Panc1 (cell line): ENCODE results near the gene ADAMTS15.

Source experiments
- POLR2AphosphoS5 ChIP-seq: IDR thresholded peaks from 2 replicates; pipeline ENCODE4 v1.6.1; 2012; ENCODE audit warnings: mild to moderate bottlenecking, low read depth, low read length, moderate library complexity
- SIN3A ChIP-seq: IDR thresholded peaks from 2 replicates; pipeline ENCODE4 v1.6.1; 2012; ENCODE audit warnings: low read depth, mild to moderate bottlenecking, low read length, moderate library complexity, borderline replicate concordance; ENCODE audit not compliant: insufficient read depth
- TF ChIP-seq, protein P1 (sequence below): fragments of 450-650 bp; IDR thresholded peaks from 2 replicates; pipeline ENCODE4 v1.5.1; 2017; ENCODE audit warnings: mild to moderate bottlenecking
- TF ChIP-seq, protein P2 (sequence below), 2 experiments: IDR thresholded peaks; 2 replicates each; pipeline ENCODE4 v1.6.1; 2011 to 2012; ENCODE audit warnings: low read depth in 2 of 2, control low read depth in 1 of 2, low read length in 1 of 2, mild to moderate bottlenecking in 1 of 2, moderate library complexity in 1 of 2; ENCODE audit not compliant: insufficient read depth in 1 of 2

DNA sequence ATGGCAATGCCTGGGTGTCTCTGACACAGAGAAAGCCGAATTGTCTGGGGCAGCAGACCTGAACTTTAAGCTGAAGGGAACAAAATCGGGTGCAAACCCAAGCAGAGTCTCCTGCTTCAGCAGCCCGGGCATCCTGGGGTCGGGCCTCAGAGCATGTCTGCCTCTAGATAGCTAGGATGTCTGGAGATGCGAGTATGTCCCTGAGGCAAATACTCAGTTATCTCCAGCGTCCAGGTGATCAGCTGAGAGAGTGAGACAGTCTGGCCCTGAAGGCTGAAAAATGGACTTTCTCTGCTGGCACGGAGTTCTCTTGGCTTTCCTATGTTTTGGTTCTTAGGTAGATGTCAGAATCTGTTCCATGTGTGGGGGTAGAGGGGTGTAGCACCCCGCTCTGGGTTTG is 23.3 kb upstream of the ADAMTS15 start:
- TF ChIP-seq, protein P1, sequence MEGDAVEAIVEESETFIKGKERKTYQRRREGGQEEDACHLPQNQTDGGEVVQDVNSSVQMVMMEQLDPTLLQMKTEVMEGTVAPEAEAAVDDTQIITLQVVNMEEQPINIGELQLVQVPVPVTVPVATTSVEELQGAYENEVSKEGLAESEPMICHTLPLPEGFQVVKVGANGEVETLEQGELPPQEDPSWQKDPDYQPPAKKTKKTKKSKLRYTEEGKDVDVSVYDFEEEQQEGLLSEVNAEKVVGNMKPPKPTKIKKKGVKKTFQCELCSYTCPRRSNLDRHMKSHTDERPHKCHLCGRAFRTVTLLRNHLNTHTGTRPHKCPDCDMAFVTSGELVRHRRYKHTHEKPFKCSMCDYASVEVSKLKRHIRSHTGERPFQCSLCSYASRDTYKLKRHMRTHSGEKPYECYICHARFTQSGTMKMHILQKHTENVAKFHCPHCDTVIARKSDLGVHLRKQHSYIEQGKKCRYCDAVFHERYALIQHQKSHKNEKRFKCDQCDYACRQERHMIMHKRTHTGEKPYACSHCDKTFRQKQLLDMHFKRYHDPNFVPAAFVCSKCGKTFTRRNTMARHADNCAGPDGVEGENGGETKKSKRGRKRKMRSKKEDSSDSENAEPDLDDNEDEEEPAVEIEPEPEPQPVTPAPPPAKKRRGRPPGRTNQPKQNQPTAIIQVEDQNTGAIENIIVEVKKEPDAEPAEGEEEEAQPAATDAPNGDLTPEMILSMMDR: no peak
- TF ChIP-seq POLR2AphosphoS5 (no peak), SIN3A (no peak)
- TF ChIP-seq, protein P2, sequence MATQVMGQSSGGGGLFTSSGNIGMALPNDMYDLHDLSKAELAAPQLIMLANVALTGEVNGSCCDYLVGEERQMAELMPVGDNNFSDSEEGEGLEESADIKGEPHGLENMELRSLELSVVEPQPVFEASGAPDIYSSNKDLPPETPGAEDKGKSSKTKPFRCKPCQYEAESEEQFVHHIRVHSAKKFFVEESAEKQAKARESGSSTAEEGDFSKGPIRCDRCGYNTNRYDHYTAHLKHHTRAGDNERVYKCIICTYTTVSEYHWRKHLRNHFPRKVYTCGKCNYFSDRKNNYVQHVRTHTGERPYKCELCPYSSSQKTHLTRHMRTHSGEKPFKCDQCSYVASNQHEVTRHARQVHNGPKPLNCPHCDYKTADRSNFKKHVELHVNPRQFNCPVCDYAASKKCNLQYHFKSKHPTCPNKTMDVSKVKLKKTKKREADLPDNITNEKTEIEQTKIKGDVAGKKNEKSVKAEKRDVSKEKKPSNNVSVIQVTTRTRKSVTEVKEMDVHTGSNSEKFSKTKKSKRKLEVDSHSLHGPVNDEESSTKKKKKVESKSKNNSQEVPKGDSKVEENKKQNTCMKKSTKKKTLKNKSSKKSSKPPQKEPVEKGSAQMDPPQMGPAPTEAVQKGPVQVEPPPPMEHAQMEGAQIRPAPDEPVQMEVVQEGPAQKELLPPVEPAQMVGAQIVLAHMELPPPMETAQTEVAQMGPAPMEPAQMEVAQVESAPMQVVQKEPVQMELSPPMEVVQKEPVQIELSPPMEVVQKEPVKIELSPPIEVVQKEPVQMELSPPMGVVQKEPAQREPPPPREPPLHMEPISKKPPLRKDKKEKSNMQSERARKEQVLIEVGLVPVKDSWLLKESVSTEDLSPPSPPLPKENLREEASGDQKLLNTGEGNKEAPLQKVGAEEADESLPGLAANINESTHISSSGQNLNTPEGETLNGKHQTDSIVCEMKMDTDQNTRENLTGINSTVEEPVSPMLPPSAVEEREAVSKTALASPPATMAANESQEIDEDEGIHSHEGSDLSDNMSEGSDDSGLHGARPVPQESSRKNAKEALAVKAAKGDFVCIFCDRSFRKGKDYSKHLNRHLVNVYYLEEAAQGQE (IDR thresholded peaks at IDR 0.05; ENCODE audit: insufficient read depth in 1 of 2, low read depth in 2 of 2, low read length in 1 of 2): no peak
